ENCODE data around the gene OR6C75. TPM values are rescaled to one million over a fixed set of nuclear protein-coding genes. Genes with fewer than 3 reads are reported as not detected.

OR6C75 gene
- total RNA-seq, 1 experiment from 2014 or later: not detected

Other genes starting within 250 kb of the OR6C75 start
- gene OR9K2, start 236.6 kb upstream of the OR6C75 start, total RNA-seq (2014; rRNA removed; shearing (Covaris generic)): not detected in 2 replicates
- not detected in 2 replicates for gene OR10A7, start 141.9 kb upstream of the OR6C75 start, total RNA-seq (2014; rRNA removed; shearing (Covaris generic))
- gene OR6C74, start 118.4 kb upstream of the OR6C75 start, total RNA-seq (2014; rRNA removed; shearing (Covaris generic)): not detected in 2 replicates
- gene OR6C6, start 66.4 kb upstream of the OR6C75 start, total RNA-seq (2014; rRNA removed; shearing (Covaris generic)): not detected in 2 replicates
- gene OR6C1, start 48.6 kb upstream of the OR6C75 start, total RNA-seq (2014; rRNA removed; shearing (Covaris generic)): not detected in 2 replicates
- not detected in 2 replicates for gene OR6C3, start 32.2 kb upstream of the OR6C75 start, total RNA-seq (2014; rRNA removed; shearing (Covaris generic))
- gene OR6C65, start 37.6 kb downstream of the OR6C75 start, total RNA-seq (2014; rRNA removed; shearing (Covaris generic)): not detected in 2 replicates
- not detected in 2 replicates for gene OR6C76, start 63.3 kb downstream of the OR6C75 start, total RNA-seq (2014; rRNA removed; shearing (Covaris generic))
- not detected in 2 replicates for gene OR6C2, start 81.1 kb downstream of the OR6C75 start, total RNA-seq (2014; rRNA removed; shearing (Covaris generic))
- not detected in 2 replicates for gene OR6C70, start 107.2 kb downstream of the OR6C75 start, total RNA-seq (2014; rRNA removed; shearing (Covaris generic))
- not detected in 2 replicates for gene OR6C68, start 129.4 kb downstream of the OR6C75 start, total RNA-seq (2014; rRNA removed; shearing (Covaris generic))
- not detected in 2 replicates for gene OR6C4, start 186.6 kb downstream of the OR6C75 start, total RNA-seq (2014; rRNA removed; shearing (Covaris generic))
- not detected in 2 replicates for gene OR2AP1, start 209.5 kb downstream of the OR6C75 start, total RNA-seq (2014; rRNA removed; shearing (Covaris generic))